Measurements from ENCODE around the gene GOLM1. TPM values are rescaled to one million over a fixed set of nuclear protein-coding genes. Genes with fewer than 3 reads are reported as not detected.

Gene GOLM1
- total and polyA plus RNA-seq, 2 experiments from 2014 or later: 56.2 to 63.4 TPM

- DNase-seq: no peak
- Histone ChIP-seq H2AFZ (no peak overlapping the region), H3K9ac (no peak overlapping the region)
Measured at GRCh38 chr9:85994191-85994590, 105.2 kb downstream of the GOLM1 start.

GRCh38 chr9:85987236-85987635 lies 112.1 kb downstream of the GOLM1 start:
- Histone ChIP-seq H3K4me2 (ENCODE audit: unreplicated experiment) (no peak overlapping the region), H3K9me2 (ENCODE audit: insufficient read depth) (no peaks in the 10 kb centered on the region), H3K27me3 (replicated peaks; ENCODE audit: insufficient read depth) (no peaks in the 10 kb centered on the region), H3K9ac (no peak overlapping the region), H3K9me3 (ENCODE audit: low read depth) (no peaks in the 10 kb centered on the region), H3K79me2 (ENCODE audit: insufficient read depth) (peaks cover under 1% of the 10 kb centered on the region; the same call in 1 of the 2 replicates), H2AFZ (no peak overlapping the region), H3K4me1 (ENCODE audit: insufficient read depth) (no peaks in the 10 kb centered on the region), H3K36me3 (ENCODE audit: low read depth) (peaks cover 12% of the 10 kb centered on the region; the same call in 1 of the 2 replicates), H3K27ac (no peak overlapping the region), H3K4me3 (no peak overlapping the region), H3F3A (ENCODE audit: insufficient read depth) (no peaks in the 10 kb centered on the region), H4K20me1 (ENCODE audit: insufficient read depth) (no peaks in the 10 kb centered on the region)
- TF ChIP-seq EZH2phosphoT487 (IDR thresholded peaks at IDR 0.05; ENCODE audit: insufficient read depth, low read depth) (no peak), EZH2 (IDR thresholded peaks at IDR 0.05; ENCODE audit: insufficient read depth, poor library complexity, severe bottlenecking) (no peak)
- in situ Hi-C loops (cut with MboI): no loop called here
- no peak for DNase-seq
- 24% methylated on average over 3 of the region's 3 CpGs for WGBS, 2 experiments (ENCODE audit: low coverage in 1 of 2, low lambda C conversion rate in 2 of 2, missing lambda C conversion rate in 2 of 2)

More at GRCh38 chr9:85994191-85994590, 105.2 kb downstream of the GOLM1 start:
- no peaks in the 10 kb centered on the region for H4K20me1 ChIP-seq (ENCODE audit: insufficient read depth)
- 38 to 48% methylated on average over 2 of the region's 2 CpGs for WGBS, 2 experiments (ENCODE audit: low coverage in 1 of 2, low lambda C conversion rate in 2 of 2, missing lambda C conversion rate in 2 of 2)
- no peak overlapping the region for H3K4me2 ChIP-seq (ENCODE audit: unreplicated experiment)
- H3K9me3 ChIP-seq (ENCODE audit: low read depth): no peaks in the 10 kb centered on the region
- H3K9me2 ChIP-seq (ENCODE audit: insufficient read depth): no peaks in the 10 kb centered on the region
- no peaks in the 10 kb centered on the region for H3F3A ChIP-seq (ENCODE audit: insufficient read depth)
- H3K27me3 ChIP-seq (replicated peaks; ENCODE audit: insufficient read depth): no peaks in the 10 kb centered on the region
- peaks cover 19% of the 10 kb centered on the region for H3K36me3 ChIP-seq (ENCODE audit: low read depth)
- peaks cover 7% of the 10 kb centered on the region for H3K79me2 ChIP-seq (ENCODE audit: insufficient read depth)
- H3K4me3 ChIP-seq: no peak overlapping the region
- H3K4me1 ChIP-seq (ENCODE audit: insufficient read depth): no peaks in the 10 kb centered on the region
- no peak for TF ChIP-seq EZH2phosphoT487 (IDR thresholded peaks at IDR 0.05; ENCODE audit: insufficient read depth, low read depth)
- no peak for TF ChIP-seq EZH2 (IDR thresholded peaks at IDR 0.05; ENCODE audit: insufficient read depth, poor library complexity, severe bottlenecking)
- no peak overlapping the region for H3K27ac ChIP-seq
- in situ Hi-C loops (cut with MboI): no loop called here

DNA sequence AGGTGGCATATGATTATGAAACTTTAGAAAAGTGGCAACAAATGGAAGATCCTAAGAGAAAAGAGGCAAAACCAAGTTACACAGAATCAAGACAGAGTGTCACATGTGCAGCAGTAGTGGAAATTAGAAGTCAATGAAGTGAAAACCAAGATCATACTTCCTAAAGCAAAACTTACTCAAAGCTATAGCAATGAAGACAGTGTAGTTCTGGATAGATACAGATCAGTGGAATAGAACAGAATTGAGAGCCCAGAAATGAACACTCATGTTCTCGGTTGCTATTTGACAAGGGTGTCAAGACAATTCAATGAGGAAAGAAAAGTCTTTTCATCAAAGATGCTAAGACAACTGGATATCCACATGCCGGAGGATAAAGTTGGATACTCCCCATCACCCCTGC lies 114.9 kb downstream of the GOLM1 start:
- Histone ChIP-seq H3K27me3 (replicated peaks; ENCODE audit: insufficient read depth) (no peaks in the 10 kb centered on the region), H4K20me1 (ENCODE audit: insufficient read depth) (no peaks in the 10 kb centered on the region), H3K4me1 (ENCODE audit: insufficient read depth) (no peaks in the 10 kb centered on the region), H3K27ac (no peak overlapping the region), H2AFZ (no peak overlapping the region), H3K9me2 (ENCODE audit: insufficient read depth) (no peaks in the 10 kb centered on the region), H3K79me2 (ENCODE audit: insufficient read depth) (no peaks in the 10 kb centered on the region; the same call in 1 of the 2 replicates), H3K4me3 (no peak overlapping the region), H3K4me2 (ENCODE audit: unreplicated experiment) (no peak overlapping the region), H3K9me3 (ENCODE audit: low read depth) (no peaks in the 10 kb centered on the region), H3K9ac (no peak overlapping the region), H3K36me3 (ENCODE audit: low read depth) (peaks cover 28% of the 10 kb centered on the region), H3F3A (ENCODE audit: insufficient read depth) (no peaks in the 10 kb centered on the region)
- DNase-seq: no peak
- TF ChIP-seq EZH2phosphoT487 (IDR thresholded peaks at IDR 0.05; ENCODE audit: insufficient read depth, low read depth) (no peak), EZH2 (IDR thresholded peaks at IDR 0.05; ENCODE audit: insufficient read depth, poor library complexity, severe bottlenecking) (no peak)
- in situ Hi-C loops (cut with MboI): no loop called here
- WGBS, 2 experiments (ENCODE audit: low coverage in 1 of 2, low lambda C conversion rate in 2 of 2, missing lambda C conversion rate in 2 of 2): 97% methylated on average over 2 of the region's 2 CpGs

GRCh38 chr9:85981369-85981768 lies 118.0 kb downstream of the GOLM1 start:
- no peaks in the 10 kb centered on the region for H3F3A ChIP-seq (ENCODE audit: insufficient read depth)
- in situ Hi-C loops (cut with MboI): no loop called here
- no peak for DNase-seq
- no peaks in the 10 kb centered on the region for H3K4me1 ChIP-seq (ENCODE audit: insufficient read depth)
- H3K4me2 ChIP-seq (ENCODE audit: unreplicated experiment): no peak overlapping the region
- no peak overlapping the region for H3K9ac ChIP-seq
- no peaks in the 10 kb centered on the region for H3K9me3 ChIP-seq (ENCODE audit: low read depth)
- H2AFZ ChIP-seq: no peak overlapping the region
- peaks cover 54% of the 10 kb centered on the region for H3K36me3 ChIP-seq (ENCODE audit: low read depth)
- no peak overlapping the region for H3K4me3 ChIP-seq
- no peaks in the 10 kb centered on the region for H3K27me3 ChIP-seq (replicated peaks; ENCODE audit: insufficient read depth)
- WGBS, 2 experiments (ENCODE audit: low coverage in 1 of 2, low lambda C conversion rate in 2 of 2, missing lambda C conversion rate in 2 of 2): 96 to 99% methylated on average over 3 of the region's 3 CpGs
- H3K79me2 ChIP-seq (ENCODE audit: insufficient read depth): no peaks in the 10 kb centered on the region
- H3K9me2 ChIP-seq (ENCODE audit: insufficient read depth): no peaks in the 10 kb centered on the region
- no peak overlapping the region for H3K27ac ChIP-seq
- TF ChIP-seq EZH2 (IDR thresholded peaks at IDR 0.05; ENCODE audit: insufficient read depth, poor library complexity, severe bottlenecking): no peak
- TF ChIP-seq EZH2phosphoT487 (IDR thresholded peaks at IDR 0.05; ENCODE audit: insufficient read depth, low read depth): no peak
- H4K20me1 ChIP-seq (ENCODE audit: insufficient read depth): no peaks in the 10 kb centered on the region

DNA sequence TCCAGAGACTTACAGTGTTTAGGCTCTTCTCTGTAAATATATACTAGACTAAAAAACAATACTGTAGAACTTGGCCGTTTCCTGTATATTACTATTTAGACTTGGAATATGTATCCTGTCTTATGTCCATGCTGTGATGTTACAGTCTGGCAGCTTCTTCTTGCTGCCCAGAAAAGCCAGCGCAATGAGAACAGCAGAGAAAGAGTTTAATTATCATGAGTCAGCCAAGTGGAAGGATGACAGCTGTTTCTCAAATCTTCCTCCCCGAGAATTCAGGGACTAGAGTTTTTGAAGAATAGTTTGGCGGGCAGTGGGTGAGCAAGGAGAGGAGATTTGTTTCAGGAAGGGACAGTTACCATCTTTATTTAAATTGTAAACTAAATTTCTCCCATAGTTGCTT lies 120.9 kb downstream of the GOLM1 start:
- no peaks in the 10 kb centered on the region for H3F3A ChIP-seq (ENCODE audit: insufficient read depth)
- WGBS, 2 experiments (ENCODE audit: low coverage in 1 of 2, low lambda C conversion rate in 2 of 2, missing lambda C conversion rate in 2 of 2): 77 to 80% methylated on average over 4 of the region's 4 CpGs
- no peak overlapping the region for H3K4me3 ChIP-seq
- no peaks in the 10 kb centered on the region for H3K79me2 ChIP-seq (ENCODE audit: insufficient read depth)
- H3K4me1 ChIP-seq (ENCODE audit: insufficient read depth): no peaks in the 10 kb centered on the region
- no peaks in the 10 kb centered on the region for H3K27me3 ChIP-seq (replicated peaks; ENCODE audit: insufficient read depth)
- in situ Hi-C loops (cut with MboI): no loop called here
- peaks cover 67% of the 10 kb centered on the region for H3K36me3 ChIP-seq (ENCODE audit: low read depth)
- no peaks in the 10 kb centered on the region for H3K9me3 ChIP-seq (ENCODE audit: low read depth)
- no peak overlapping the region for H3K4me2 ChIP-seq (ENCODE audit: unreplicated experiment)
- no peak overlapping the region for H3K27ac ChIP-seq
- no peaks in the 10 kb centered on the region for H4K20me1 ChIP-seq (ENCODE audit: insufficient read depth)
- H3K9me2 ChIP-seq (ENCODE audit: insufficient read depth): no peaks in the 10 kb centered on the region
- H3K9ac ChIP-seq: no peak overlapping the region
- H2AFZ ChIP-seq: no peak overlapping the region
- DNase-seq: no peak
- TF ChIP-seq EZH2 (IDR thresholded peaks at IDR 0.05; ENCODE audit: insufficient read depth, poor library complexity, severe bottlenecking) (no peak), EZH2phosphoT487 (IDR thresholded peaks at IDR 0.05; ENCODE audit: insufficient read depth, low read depth) (no peak)

Small RNA genes lying within 50 kb of the gene (small RNA-seq; reads per million reads assigned to genes)
- gene AL161447.1 (ENCODE audit: low read depth, low replicate concordance): not detected

Other genes starting within 250 kb of the GOLM1 start
- gene NAA35, start 158.4 kb downstream of the GOLM1 start, total RNA-seq (2014; rRNA removed; shearing (Covaris generic)): 18.5 and 19.7 TPM in 2 replicates
- gene NAA35, start 158.4 kb downstream of the GOLM1 start, polyA plus RNA-seq (2016; fragmentation: Nextera tagmentation; extraction: Ambion mirVana): 21.5 and 22.0 TPM in 2 replicates
- gene C9orf153, start 160.1 kb upstream of the GOLM1 start, total RNA-seq (2014; rRNA removed; shearing (Covaris generic)): not detected in 2 replicates
- 0.21 TPM in 1 of 2 replicates, not detected in the other for gene C9orf153, start 160.1 kb upstream of the GOLM1 start, polyA plus RNA-seq (2016; fragmentation: Nextera tagmentation; extraction: Ambion mirVana)
- gene ISCA1, start 183.0 kb upstream of the GOLM1 start, total RNA-seq (2014; rRNA removed; shearing (Covaris generic)): 46.7 and 55.9 TPM in 2 replicates
- gene ISCA1, start 183.0 kb upstream of the GOLM1 start, polyA plus RNA-seq (2016; fragmentation: Nextera tagmentation; extraction: Ambion mirVana): 45.4 and 52.6 TPM in 2 replicates